ENCODE results near the gene IRAK2. TPM values are rescaled to one million over a fixed set of nuclear protein-coding genes. Genes with fewer than 3 reads are reported as not detected.
"Not testable (repeated sequence)": the region's sequence is repeated elsewhere in the genome, so short reads cannot be mapped to it uniquely, and the experiment has no call there.

The IRAK2 gene
- total RNA-seq, 1 donor from 2014 or later, result 0.69 TPM

DNA sequence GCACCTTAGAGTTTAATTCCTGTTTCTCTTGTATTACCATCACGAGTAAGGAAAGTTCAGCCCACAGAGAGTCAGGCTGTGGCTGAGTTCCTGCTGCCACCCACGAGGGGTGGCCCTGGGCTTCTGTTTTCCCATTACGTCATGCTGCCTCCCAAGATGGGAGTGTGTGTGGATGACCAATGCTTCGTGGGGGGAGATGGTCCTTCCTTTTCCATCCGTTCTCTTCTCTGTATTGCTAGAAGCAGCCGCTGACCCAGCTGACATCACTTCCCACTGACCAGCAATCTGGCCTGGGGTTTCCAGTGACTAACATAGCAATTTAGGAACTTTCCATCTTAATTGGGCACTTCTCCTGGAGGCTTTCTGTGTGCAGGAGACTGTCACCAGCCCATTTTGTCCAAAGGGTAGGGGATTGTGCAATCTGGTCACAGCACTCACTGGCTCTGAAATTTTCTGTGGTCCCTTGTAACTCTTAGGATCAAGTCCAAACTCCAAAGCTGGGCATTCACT is 9.3 kb downstream of the IRAK2 start:
- Mint-ChIP-seq H3K36me3 (peaks cover under 1% of the 10 kb centered on the region), H3K9me3 (peaks cover 7% of the 10 kb centered on the region), H3K4me1 (no peaks in the 10 kb centered on the region), H3K27ac (no peak overlapping the region), H3K27me3 (ENCODE audit: low read depth) (peaks cover 2% of the 10 kb centered on the region), H3K4me3 (no peak overlapping the region)
- DNase-seq (ENCODE audit: low spot score in 2 of 2, unreplicated experiment in 2 of 2), result no peak
- TF ChIP-seq, protein P1, sequence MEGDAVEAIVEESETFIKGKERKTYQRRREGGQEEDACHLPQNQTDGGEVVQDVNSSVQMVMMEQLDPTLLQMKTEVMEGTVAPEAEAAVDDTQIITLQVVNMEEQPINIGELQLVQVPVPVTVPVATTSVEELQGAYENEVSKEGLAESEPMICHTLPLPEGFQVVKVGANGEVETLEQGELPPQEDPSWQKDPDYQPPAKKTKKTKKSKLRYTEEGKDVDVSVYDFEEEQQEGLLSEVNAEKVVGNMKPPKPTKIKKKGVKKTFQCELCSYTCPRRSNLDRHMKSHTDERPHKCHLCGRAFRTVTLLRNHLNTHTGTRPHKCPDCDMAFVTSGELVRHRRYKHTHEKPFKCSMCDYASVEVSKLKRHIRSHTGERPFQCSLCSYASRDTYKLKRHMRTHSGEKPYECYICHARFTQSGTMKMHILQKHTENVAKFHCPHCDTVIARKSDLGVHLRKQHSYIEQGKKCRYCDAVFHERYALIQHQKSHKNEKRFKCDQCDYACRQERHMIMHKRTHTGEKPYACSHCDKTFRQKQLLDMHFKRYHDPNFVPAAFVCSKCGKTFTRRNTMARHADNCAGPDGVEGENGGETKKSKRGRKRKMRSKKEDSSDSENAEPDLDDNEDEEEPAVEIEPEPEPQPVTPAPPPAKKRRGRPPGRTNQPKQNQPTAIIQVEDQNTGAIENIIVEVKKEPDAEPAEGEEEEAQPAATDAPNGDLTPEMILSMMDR (IDR thresholded peaks at IDR 0.05; ENCODE audit: unreplicated experiment), result no peak

DNA sequence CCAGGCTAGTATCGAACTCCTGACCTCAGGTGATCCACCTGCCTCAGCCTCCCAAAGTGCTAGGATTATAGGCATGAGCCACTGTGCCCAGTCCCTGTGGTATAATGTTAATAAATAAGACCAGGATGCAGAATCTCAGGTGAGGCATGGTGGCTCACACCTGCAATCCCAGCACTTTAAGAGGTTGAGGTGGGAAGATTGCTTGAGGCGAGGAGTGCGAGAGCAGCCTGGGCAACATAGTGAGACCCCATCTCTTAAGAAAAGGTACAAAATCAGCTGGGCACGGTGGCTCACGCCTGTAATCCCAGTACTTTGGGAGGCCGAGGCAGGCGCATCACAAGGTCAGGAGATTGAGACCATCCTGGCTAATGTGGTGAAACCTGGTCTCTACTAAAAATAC is 10.6 kb downstream of the IRAK2 start:
- H3K27me3 Mint-ChIP-seq (ENCODE audit: low read depth); H3K9me3 Mint-ChIP-seq; H3K36me3 Mint-ChIP-seq; H3K4me3 Mint-ChIP-seq; H3K27ac Mint-ChIP-seq; DNase-seq (ENCODE audit: low spot score in 2 of 2, unreplicated experiment in 2 of 2); H3K4me1 Mint-ChIP-seq: not testable (repeated sequence)

DNA sequence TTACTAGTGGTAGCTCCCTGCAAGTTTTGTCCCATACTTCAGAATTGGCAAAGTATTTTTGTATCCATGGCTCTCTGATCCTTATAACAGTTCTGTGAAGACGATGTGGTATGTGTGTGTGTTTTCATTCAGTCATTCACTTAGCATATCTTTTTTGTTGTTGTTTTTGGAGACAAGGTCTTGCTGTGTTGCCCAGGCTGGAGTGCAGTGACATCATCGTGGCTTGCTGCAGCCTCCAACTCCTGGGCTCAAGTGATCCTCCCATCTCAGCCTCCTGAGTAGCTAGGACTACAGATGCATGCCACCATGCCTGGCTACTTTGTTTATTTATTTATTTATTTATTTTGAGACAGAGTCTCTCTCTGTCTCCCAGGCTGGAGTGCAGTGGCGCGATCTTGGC is 11.4 kb downstream of the IRAK2 start:
- DNase-seq (ENCODE audit: low spot score in 2 of 2, unreplicated experiment in 2 of 2); H3K27ac Mint-ChIP-seq; H3K27me3 Mint-ChIP-seq (ENCODE audit: low read depth); H3K4me1 Mint-ChIP-seq; H3K36me3 Mint-ChIP-seq; H3K9me3 Mint-ChIP-seq; H3K4me3 Mint-ChIP-seq: not testable (repeated sequence)

DNA sequence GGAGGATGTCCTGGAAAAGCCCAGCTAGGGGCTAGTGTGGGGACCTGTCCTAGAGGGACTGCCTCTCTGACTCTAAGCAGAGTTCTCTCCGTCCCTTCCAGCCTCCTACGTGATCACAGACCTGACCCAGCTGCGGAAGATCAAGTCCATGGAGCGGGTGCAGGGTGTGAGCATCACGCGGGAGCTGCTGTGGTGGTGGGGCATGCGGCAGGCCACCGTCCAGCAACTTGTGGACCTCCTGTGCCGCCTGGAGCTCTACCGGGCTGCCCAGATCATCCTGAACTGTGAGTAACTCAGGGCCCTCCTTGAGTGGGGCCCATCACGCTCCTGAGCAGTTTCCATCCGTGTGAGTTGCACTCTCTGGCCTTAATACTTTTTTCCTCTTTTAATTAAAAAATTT is 13.0 kb downstream of the IRAK2 start:
- Mint-ChIP-seq H3K4me1 (no peaks in the 10 kb centered on the region), H3K36me3 (no peaks in the 10 kb centered on the region), H3K27me3 (ENCODE audit: low read depth) (peaks cover 2% of the 10 kb centered on the region), H3K9me3 (no peaks in the 10 kb centered on the region), H3K27ac (no peak overlapping the region), H3K4me3 (no peak overlapping the region)
- DNase-seq (ENCODE audit: low spot score in 2 of 2, unreplicated experiment in 2 of 2), result no peak
- TF ChIP-seq, protein P1 (IDR thresholded peaks at IDR 0.05; ENCODE audit: unreplicated experiment), result no peak

DNA sequence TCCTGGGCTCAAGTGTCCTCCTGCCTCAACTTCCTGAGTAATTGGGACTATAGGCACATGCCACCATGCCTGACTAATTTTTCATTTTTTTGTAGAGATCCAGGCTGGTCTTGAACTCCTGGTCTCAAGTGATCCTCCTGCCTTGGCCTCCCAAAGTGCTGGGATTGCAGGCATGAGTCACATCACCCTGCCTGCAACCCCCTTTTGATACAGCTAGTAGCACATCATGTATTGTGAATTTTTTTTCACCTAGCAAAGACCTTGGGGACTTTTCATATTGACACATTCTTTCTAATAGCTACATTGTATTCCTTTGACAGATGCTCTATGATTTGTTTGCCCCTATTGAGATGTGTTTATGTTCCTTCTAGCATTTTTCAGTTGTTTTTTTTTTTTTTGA is 14.2 kb downstream of the IRAK2 start:
- DNase-seq (ENCODE audit: low spot score in 2 of 2, unreplicated experiment in 2 of 2), result no peak
- TF ChIP-seq, protein P1 (IDR thresholded peaks at IDR 0.05; ENCODE audit: unreplicated experiment), result no peak
- H3K27me3 Mint-ChIP-seq (ENCODE audit: low read depth), result peaks cover 2% of the 10 kb centered on the region
- no peak overlapping the region for H3K27ac Mint-ChIP-seq
- H3K9me3 Mint-ChIP-seq, result no peaks in the 10 kb centered on the region
- no peak overlapping the region for H3K4me3 Mint-ChIP-seq
- H3K36me3 Mint-ChIP-seq, result no peaks in the 10 kb centered on the region
- H3K4me1 Mint-ChIP-seq, result no peaks in the 10 kb centered on the region

DNA sequence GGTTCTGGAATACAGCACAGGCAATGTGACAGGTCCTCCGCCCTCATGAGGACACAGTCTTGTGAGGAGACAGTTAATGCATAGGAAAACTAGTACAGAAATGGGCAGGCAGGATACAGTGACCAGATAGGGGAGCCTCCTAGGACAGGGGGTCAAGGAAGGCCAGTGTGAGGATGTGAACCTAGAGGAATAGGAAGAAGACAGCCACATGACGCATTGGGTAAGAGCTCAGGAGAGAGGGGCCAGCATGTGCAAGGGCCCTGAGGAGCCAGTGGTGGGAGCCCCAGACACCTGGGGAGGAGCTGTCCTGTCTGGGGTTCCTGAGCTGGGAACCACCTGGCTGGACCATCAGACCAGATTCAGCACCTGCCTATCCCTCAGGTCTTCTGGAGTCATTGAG is 15.6 kb downstream of the IRAK2 start:
- H3K9me3 Mint-ChIP-seq, result no peaks in the 10 kb centered on the region
- H3K27me3 Mint-ChIP-seq (ENCODE audit: low read depth), result no peaks in the 10 kb centered on the region
- no peak for DNase-seq (ENCODE audit: low spot score in 2 of 2, unreplicated experiment in 2 of 2)
- H3K4me1 Mint-ChIP-seq, result peaks cover 3% of the 10 kb centered on the region
- H3K4me3 Mint-ChIP-seq, result no peak overlapping the region
- H3K27ac Mint-ChIP-seq, result no peak overlapping the region
- TF ChIP-seq, protein P1 (IDR thresholded peaks at IDR 0.05; ENCODE audit: unreplicated experiment), result no peak
- H3K36me3 Mint-ChIP-seq, result no peaks in the 10 kb centered on the region

DNA sequence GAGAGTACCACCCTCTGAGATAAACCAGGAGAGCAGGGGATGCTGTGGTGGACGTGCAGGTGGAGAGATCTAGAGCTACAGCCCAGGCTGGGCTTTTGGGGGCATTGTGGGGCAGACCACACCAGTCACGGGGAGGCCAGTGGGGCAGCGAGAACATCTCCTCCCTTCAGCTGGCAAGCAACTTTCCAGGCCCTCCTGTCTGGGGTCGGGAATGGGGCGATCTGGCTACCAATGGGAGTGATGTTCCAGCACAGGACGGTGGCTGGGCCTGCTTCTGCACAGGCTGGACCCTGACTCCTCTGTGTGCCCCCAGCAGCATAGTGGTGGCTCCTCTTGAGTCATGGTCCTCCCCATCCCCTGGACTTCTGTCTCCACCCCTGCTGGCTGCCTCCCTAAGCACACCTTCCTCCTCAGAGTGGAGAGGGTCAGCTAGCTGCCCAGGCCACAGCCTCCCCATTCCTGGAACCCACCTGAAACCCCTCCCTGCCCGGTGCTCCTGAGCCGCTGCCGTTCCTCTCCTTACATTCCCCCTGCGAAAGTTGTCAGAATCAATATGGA is 16.1 kb downstream of the IRAK2 start:
- DNase-seq (ENCODE audit: low spot score in 2 of 2, unreplicated experiment in 2 of 2), result no peak
- peaks cover 3% of the 10 kb centered on the region for H3K4me1 Mint-ChIP-seq
- TF ChIP-seq, protein P1 (IDR thresholded peaks at IDR 0.05; ENCODE audit: unreplicated experiment), result no peak
- H3K27me3 Mint-ChIP-seq (ENCODE audit: low read depth), result no peaks in the 10 kb centered on the region
- no peaks in the 10 kb centered on the region for H3K36me3 Mint-ChIP-seq
- no peak overlapping the region for H3K4me3 Mint-ChIP-seq
- no peak overlapping the region for H3K27ac Mint-ChIP-seq
- H3K9me3 Mint-ChIP-seq, result no peaks in the 10 kb centered on the region

All from mesothelial cell of epicardium (in vitro differentiated cells).